Pericardium fibroblast (primary cell): ENCODE results near the gene TSHZ3. TPM values are rescaled to one million over a fixed set of nuclear protein-coding genes. Genes with fewer than 3 reads are reported as not detected.

Source experiments
- total RNA-seq: library from RNA; depleted of rRNA; stranded (reverse); fragments of >200 nt; gene quantifications from 2 replicates; pipeline ENCODE4 v1.2.3, GENCODE V29; 2015

The TSHZ3 gene
- total RNA-seq: 7.4 and 8.4 TPM in 2 replicates

GRCh38 chr19:31349160-31349881 is at the start of gene TSHZ3:
TSS of gene TSHZ3 (minus strand) at chr19:31349436. CDS start at chr19:31349219, 217 bp downstream.

